Stimulated activated CD8-positive, alpha-beta memory T cell treated with anti-CD3 and anti-CD28 coated beads, Interleukin-12 subunit alpha, Interleukin-12 subunit beta, amount 100 ng/mL, for 24 hours (primary cell): Measurements from ENCODE around the gene WNT3A.
A peak's percentile ranks its signal among the peaks of the same experiment; 100 is the strongest.

Source experiments
- DNase-seq: peaks from one replicate; pipeline ENCODE4 v3.0.0-alpha.2; 2020; ENCODE audit errors: extremely low read depth

WNT3A gene

GRCh38 chr1:227999056-227999930 lies 7.5 kb upstream of the WNT3A start:
- peak; percentile 31 for DNase-seq

DNA sequence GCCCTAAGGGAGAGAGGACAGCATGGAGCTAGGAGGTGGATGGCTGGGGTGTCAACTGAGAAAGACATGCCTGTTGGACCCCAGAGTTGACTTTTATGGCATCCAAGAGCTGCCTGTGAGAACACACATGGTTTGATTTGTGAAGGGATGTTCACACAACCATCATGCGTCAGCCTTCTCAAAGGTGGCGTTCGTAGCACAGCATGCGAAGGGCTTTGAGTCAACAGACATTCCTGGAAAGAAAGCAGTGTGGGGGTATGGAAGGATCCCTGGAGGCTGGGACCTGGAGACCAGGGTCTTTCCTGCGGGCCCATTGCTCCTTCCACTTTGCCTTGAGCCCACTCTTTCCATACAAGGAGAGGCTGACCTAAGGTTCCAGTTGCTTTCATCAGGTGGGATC lies 6.4 kb upstream of the WNT3A start:
- DNase-seq = no peak

DNA sequence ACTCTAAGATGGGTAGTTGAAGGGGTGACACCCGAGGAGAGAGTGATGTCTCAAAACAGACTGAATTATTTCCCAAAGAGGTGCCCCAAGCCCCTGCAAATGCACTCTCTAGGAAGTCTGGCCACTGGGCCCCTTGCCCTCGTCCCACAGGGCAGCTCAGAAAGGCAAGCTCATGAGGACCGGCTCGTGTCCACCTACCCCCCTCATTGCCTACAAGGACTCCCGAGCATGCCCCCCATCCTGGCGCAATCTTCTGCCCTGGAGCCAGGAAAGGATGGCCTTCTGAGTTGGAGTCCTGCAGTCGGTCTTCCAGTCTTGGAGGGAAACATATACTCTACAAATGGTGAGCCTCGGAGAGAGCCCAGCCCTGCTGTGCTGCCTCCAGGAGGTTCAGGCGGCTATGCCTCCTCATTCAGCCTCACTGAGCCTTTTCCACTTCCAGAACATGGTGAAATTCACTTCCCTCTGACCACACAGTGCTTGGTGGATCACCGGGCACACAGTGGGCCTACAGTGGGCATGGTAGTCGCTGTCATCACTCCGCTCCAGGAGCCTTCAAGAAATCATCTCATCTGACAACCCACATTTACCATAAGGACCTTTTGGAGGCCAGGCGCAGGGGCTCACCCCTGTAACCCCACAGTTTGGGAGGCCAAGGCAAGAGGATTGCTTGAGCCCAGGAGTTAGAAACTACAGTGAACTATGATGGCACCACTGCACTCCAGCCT lies 5.8 kb upstream of the WNT3A start:
- DNase-seq = no peak

DNA sequence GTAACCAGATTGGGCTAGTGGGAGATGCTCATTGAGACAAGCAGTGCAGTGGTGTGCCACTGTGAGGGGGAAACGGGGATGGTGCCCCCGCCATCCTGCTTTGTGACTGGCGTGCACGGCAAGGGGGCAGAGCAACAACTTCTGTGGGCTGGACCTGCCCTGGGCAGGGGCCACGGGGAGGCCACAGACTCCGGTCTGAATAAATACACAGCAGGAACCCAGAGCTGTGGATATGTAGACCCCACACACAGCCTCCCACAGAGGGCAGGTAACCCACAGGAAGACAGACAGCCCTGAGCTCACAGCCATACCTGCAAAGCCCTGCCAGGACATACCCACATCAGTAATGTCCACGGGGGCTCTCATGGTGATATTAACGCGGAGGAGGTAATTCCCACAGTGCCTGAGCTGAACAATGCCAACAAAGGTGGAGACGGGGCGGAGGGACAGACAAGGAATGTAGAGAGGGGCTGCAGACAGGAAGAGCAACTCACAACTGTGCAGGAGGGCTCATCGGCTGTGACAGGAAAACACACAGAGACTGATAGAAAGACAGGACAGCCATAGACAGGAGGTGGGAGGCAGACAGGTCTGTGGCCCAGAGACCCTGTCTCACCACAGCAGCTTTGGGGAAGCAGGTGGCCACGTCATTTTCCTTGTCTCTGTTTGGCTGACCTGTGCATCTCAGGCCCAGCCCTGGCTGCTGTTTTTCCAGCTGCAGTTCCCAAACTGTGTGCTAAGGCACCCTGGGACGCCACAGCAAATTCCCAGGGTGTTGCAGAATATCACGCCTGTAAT lies 4.9 kb upstream of the WNT3A start:
- no peak for DNase-seq

DNA sequence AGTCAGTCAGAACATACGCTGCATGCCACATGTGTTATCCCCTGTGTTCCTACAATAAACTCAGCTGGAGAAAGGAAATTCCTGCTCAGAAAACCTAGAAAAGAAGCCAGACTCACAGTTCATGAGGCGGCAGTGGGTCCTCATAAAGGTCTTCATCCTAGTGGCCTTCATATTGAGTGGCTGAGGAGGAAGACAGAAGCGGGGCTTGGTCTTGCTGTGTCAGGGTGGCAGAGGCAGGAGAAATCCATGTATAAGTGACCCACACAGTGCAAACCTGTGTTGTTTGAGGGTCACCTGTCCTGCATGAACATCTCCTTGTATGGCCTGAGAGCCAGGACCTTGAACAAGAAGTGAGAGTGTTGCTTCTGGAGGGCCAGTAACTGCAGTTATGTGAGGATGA lies 4.0 kb upstream of the WNT3A start:
- no peak for DNase-seq

DNA sequence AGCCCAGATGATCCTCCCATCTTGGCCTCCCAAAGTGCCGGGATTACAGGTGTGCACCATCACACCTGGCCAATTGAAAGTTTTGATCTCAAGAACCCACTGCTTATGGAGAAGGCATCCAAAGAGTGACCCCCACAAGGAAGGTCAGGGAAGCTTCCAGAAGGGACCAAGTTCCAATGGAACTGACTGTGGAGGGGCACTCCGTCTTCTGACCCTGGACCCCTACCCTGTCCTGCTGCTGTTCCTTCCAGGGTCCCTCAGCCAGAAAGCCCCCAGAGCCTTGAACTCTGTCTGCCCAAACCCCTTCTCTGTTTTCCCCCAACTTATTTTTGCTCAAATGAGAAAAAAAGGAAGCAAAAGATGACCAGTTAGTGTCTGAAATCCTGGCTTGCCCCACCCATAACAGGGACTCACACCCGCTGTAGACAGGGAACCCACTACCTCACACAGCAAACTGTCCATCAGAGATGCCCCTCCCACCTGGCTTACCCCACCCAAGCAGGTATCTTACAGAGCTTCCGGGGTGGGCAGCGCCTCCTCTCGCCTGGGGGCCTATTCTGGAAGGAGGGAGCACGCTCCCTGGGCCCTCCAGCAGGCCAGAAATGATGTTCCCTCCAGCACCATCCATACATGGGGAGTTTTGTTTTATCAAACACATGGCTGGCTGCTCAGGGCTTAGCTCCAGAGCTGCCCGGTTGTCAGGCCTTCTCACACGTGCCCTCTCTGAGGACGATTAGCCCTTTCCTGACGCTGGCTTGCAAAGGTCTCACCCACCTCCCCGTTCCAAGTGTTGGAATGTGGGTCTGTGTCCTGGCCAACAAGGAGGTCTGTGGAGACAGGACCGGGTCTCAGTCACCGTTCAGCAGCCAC lies 3.1 kb upstream of the WNT3A start:
- no peak for DNase-seq

- DNase-seq = no peak
Observed at GRCh38 chr1:228004331-228004855, 2.4 kb upstream of the WNT3A start.

GRCh38 chr1:228004856-228005462 lies 1.8 kb upstream of the WNT3A start:
- no peak for DNase-seq

- DNase-seq = no peak
Observed at GRCh38 chr1:228005511-228006033, 1.2 kb upstream of the WNT3A start.

DNA sequence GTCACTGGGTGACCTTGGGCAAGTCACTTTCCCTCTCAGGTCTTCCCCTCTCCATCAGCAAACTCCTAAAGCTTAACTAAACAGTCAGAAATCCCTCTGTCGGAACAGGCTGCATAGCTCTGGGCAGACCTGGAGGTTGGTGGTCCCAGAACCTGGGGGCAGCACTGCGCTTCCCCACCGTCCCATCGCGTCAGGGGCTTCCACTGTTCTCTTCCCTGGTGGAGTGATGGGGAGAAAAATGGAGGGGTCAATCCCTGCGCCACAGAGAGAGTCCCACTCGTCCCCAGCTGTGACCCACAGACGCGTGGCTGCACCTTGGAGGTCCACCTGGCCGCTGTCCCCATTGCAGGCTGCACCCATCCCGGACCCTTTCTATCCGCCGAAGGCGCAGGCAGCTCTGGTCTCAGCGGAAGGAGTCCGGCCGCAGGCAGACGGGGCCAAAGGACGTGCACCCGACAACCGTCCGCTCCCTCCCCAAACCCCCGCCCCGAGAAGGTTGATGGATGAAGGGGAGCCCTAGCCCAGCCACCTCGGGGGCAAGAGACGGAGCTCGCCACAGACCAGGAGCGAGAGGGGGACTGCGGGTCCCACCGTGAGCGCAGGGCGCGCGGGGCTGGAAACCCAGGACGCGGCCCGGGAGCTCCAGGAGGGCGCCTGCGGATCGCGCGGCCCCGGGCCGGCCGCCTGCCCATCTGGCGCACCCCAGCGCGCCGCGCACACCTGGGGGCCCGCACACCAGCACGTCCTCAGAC lies 588 bp upstream of the WNT3A start:
- DNase-seq = no peak

DNA sequence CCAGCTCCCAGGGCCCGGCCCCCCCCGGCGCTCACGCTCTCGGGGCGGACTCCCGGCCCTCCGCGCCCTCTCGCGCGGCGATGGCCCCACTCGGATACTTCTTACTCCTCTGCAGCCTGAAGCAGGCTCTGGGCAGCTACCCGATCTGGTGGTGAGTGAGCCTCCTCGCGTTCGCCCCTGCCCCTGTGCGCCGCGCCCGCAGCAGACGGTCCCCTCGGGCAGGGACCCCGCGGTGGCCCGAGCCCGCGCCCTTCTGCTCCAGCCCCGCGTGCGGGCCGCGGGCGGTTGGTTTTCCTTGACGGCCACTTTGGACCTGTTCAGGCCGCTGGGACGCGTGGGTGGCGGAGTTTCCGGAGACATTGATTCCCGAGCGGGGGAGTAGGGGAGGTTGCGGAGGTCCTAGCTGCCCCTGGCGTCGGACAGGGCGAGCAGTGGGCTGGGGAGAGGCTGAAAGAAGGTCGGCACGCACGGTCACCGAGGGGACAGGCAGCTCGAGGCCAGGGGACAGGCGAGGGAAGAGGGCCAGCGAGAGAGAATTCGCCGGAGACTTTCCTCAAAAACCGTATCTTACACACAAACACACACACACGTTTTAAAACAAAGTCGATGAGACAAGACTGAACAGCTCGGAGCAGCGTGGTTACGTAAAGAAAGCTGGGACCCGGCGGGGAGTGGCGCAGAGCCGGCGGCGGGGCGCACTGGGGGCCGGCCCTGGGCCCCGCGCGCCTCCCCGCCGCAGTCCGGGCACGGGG lies 427 bp downstream of the WNT3A start:
- no peak for DNase-seq

DNA sequence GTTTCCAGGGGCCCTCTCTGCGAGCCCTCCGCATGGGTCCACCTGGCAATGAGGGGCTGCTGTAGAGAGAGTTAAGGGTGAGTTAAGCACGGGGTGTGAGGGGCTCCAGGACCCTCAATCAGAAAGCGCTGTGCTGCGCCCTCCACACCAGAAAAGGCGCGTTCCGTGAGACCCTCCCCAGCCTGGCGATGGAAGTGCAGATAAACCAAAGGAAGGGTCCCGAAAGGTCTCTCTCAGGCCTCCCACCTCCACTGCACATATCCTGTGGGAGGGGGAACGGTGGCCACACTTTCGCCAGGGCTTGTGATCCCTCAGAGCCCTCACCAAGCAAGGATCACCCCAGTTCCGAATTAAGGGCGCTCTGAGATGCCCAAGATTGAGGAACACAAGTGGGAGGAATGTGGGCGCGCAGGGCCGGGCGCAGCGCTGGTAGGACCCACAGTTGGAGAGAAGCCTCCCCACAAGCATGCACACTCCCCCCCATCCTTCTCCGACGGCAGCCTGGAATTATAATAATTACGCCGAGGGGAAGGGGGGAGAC lies 1.1 kb downstream of the WNT3A start:
- DNase-seq = no peak

DNA sequence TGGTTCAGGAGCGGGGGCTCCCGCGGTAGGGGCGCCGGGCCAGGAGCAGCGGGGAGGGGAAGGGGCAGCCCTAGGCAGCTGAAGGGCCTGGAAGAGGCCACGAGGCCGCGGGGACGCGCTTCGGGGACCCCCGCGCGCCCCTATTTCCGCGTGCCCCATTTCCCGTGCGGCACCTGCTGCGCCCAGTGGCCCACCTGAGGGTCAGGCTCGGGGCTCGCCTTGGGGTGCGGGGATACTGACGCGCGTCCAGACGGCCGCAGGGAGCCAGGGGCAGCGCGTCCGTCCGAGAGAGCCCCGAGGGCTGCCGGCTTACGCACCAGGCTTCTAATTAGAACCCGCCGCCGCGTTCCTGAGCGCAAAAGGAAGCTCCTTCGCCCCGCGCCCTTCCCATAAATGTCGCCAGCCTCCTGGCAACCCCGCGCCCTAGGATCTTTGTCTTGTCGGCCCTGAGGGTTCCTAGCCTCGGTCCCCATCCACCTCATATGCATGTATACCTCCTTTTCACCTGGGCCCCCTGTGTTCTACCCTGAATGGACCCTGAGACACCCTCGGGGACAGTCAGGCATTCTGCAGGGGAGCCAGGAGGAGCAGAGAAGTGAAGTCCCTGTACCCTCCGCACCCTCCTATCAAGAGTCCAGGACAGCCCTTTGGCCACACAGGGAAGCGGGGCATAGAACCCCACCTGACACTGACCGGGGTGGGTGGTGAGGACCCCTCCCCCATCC lies 1.8 kb downstream of the WNT3A start:
- no peak for DNase-seq

GRCh38 chr1:228009116-228009827 lies 2.5 kb downstream of the WNT3A start:
- no peak for DNase-seq

DNA sequence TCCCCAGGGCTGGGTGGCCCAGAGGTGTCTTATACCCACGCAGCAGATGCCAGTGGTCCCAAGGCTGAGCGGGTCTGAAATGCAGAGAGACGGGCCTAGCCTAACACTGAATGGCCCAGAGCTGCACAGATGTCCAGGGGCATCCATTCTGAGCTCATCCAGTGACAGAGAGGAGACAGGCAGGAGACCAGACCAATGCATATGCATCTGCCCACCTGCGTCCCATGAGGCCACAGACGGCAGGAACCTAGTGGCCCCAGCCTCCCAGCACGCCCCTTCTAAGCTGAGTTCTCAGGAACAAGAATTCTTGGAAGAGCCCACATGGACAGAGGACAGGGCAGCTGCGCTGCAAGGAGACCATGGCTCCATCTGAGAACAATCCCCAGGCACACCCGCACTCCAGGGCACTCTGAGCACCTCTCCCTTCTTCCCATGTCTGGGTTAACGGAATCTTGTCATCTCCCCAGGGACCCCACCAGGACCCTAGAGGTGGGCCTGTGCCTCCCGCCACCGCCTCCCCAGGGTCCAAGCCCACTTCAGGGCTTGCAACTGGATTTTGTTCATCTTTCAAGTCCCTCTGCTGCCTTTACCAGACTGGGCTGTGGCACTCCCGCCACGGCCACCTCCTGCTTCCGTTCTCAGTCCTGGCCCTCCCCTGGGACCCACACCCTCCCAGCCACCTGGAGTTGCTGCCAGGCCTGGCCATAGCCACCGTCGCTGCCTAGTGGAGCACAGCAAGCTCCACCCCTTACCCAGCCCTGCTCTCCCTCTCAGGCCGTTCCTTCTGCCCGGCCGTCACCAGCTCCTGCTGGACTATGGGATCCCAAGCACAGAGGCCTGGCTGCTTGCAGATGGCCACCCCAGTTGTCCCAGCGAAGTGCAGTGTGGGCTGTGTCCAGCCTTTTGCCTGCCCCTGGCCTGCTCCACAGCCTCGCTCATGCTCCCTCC lies 3.3 kb downstream of the WNT3A start:
- DNase-seq = no peak

- DNase-seq = no peak
Observed at GRCh38 chr1:228010921-228011320, 4.1 kb downstream of the WNT3A start.
